NT2/D1 (cell line): Measurements from ENCODE around the gene DOCK2.

ENCODE experiments used
- DNase-seq: peaks from one replicate; pipeline ENCODE4 v3.0.0-alpha.2; 2011; ENCODE audit warnings: low read depth, low spot score
- H3K27me3 ChIP-seq: 2 replicates; pipeline ENCODE4 v1.6.0; 2011; ENCODE audit warnings: mild to moderate bottlenecking; ENCODE audit not compliant: insufficient read length, insufficient read depth
- H3K36me3 ChIP-seq: 2 replicates; pipeline ENCODE4 v1.6.1; 2011; ENCODE audit warnings: mild to moderate bottlenecking, low read length, mixed read lengths; ENCODE audit not compliant: insufficient read depth, insufficient read length
- H3K4me1 ChIP-seq: 2 replicates; pipeline ENCODE4 v1.5.1; 2011; ENCODE audit not compliant: insufficient read depth, insufficient read length
- H3K4me3 ChIP-seq: 2 replicates; pipeline ENCODE4 v1.5.1; 2011; ENCODE audit warnings: low read depth; ENCODE audit not compliant: insufficient read length
- H3K9ac ChIP-seq: 2 replicates; pipeline ENCODE4 v1.6.0; 2011; ENCODE audit warnings: low read depth; ENCODE audit not compliant: insufficient read length
- H3K9me3 ChIP-seq: 2 replicates; pipeline ENCODE4 v1.5.1; 2011; ENCODE audit warnings: mild to moderate bottlenecking, low read length; ENCODE audit not compliant: insufficient read depth
- SUZ12 ChIP-seq: IDR thresholded peaks from 2 replicates; pipeline ENCODE4 v1.6.1; 2011; ENCODE audit not compliant: insufficient read length, insufficient read depth; ENCODE audit errors: extremely low read depth
- YY1 ChIP-seq: IDR thresholded peaks from 2 replicates; pipeline ENCODE4 v1.6.1; 2011; ENCODE audit not compliant: insufficient read length, insufficient read depth
- ZNF274 ChIP-seq: IDR thresholded peaks from 2 replicates; pipeline ENCODE4 v1.6.1; 2011; ENCODE audit warnings: mild to moderate bottlenecking, low read depth, low read length

Gene DOCK2

GRCh38 chr5:169904508-169904907, 267.4 kb downstream of the DOCK2 start:
- no peaks in the 10 kb centered on the region for H3K36me3 ChIP-seq
- no peak overlapping the region for H3K4me3 ChIP-seq
- H3K9me3 ChIP-seq, result no peaks in the 10 kb centered on the region
- no peaks in the 10 kb centered on the region for H3K4me1 ChIP-seq
- TF ChIP-seq YY1, result no peak
- TF ChIP-seq ZNF274, result no peak
- no peak for TF ChIP-seq SUZ12
- peaks cover 88% of the 10 kb centered on the region for H3K27me3 ChIP-seq
- DNase-seq, result no peak
- no peak overlapping the region for H3K9ac ChIP-seq

- Histone ChIP-seq H3K36me3 (no peaks in the 10 kb centered on the region), H3K9ac (no peak overlapping the region)
- TF ChIP-seq YY1 (no peak), ZNF274 (no peak), SUZ12 (no peak)
Observed at GRCh38 chr5:169905017-169905416, 267.9 kb downstream of the DOCK2 start.

GRCh38 chr5:169906745-169907649, 269.9 kb downstream of the DOCK2 start:
- Histone ChIP-seq H3K4me1 (no peaks in the 10 kb centered on the region), H3K9ac (no peak overlapping the region), H3K27me3 (peaks cover 90% of the 10 kb centered on the region), H3K9me3 (no peaks in the 10 kb centered on the region), H3K36me3 (no peaks in the 10 kb centered on the region), H3K4me3 (no peak overlapping the region)
- no peak for TF ChIP-seq SUZ12
- no peak for TF ChIP-seq YY1
- no peak for TF ChIP-seq ZNF274
- DNase-seq, result peak; percentile 18

More at GRCh38 chr5:169905017-169905416, 267.9 kb downstream of the DOCK2 start:
- no peak for DNase-seq
- no peaks in the 10 kb centered on the region for H3K4me1 ChIP-seq
- no peak overlapping the region for H3K4me3 ChIP-seq
- H3K9me3 ChIP-seq, result no peaks in the 10 kb centered on the region
- peaks cover 90% of the 10 kb centered on the region for H3K27me3 ChIP-seq

- H3K9me3 ChIP-seq, result no peaks in the 10 kb centered on the region
- no peaks in the 10 kb centered on the region for H3K36me3 ChIP-seq
- TF ChIP-seq YY1 (no peak), SUZ12 (no peak), ZNF274 (no peak)
- H3K4me1 ChIP-seq, result no peaks in the 10 kb centered on the region
- DNase-seq, result no peak
- peaks cover 91% of the 10 kb centered on the region for H3K27me3 ChIP-seq
- no peak overlapping the region for H3K9ac ChIP-seq
- H3K4me3 ChIP-seq, result no peak overlapping the region
Observed at GRCh38 chr5:169908864-169909263, 271.8 kb downstream of the DOCK2 start.

GRCh38 chr5:169909945-169910344, 272.9 kb downstream of the DOCK2 start:
- no peak for DNase-seq
- H3K36me3 ChIP-seq, result no peaks in the 10 kb centered on the region

GRCh38 chr5:169910393-169910792, 273.3 kb downstream of the DOCK2 start:
- DNase-seq, result no peak
- TF ChIP-seq SUZ12, result no peak
- no peak for TF ChIP-seq ZNF274
- no peak for TF ChIP-seq YY1
- Histone ChIP-seq H3K27me3 (peaks cover 82% of the 10 kb centered on the region), H3K4me1 (no peaks in the 10 kb centered on the region), H3K4me3 (no peak overlapping the region), H3K9ac (no peak overlapping the region), H3K36me3 (no peaks in the 10 kb centered on the region), H3K9me3 (no peaks in the 10 kb centered on the region)

More at GRCh38 chr5:169909945-169910344, 272.9 kb downstream of the DOCK2 start:
- Histone ChIP-seq H3K4me3 (no peak overlapping the region), H3K9me3 (no peaks in the 10 kb centered on the region), H3K27me3 (peaks cover 86% of the 10 kb centered on the region), H3K9ac (no peak overlapping the region), H3K4me1 (no peaks in the 10 kb centered on the region)
- no peak for TF ChIP-seq YY1
- TF ChIP-seq SUZ12, result no peak
- no peak for TF ChIP-seq ZNF274

- TF ChIP-seq SUZ12 (no peak), ZNF274 (no peak), YY1 (no peak)
- Histone ChIP-seq H3K4me1 (no peaks in the 10 kb centered on the region), H3K4me3 (no peak overlapping the region), H3K9ac (no peak overlapping the region), H3K9me3 (no peaks in the 10 kb centered on the region), H3K27me3 (peaks cover 70% of the 10 kb centered on the region), H3K36me3 (no peaks in the 10 kb centered on the region)
- DNase-seq, result no peak
Observed at GRCh38 chr5:169911448-169912212, 274.6 kb downstream of the DOCK2 start.
